Gastrocnemius medialis (tissue), 4 donors: ENCODE data around the gene SIRPD.

Experiments used
- CTCF ChIP-seq, 5 experiments: fragments of 450-650 bp in 3 of 5; fragments of 200-600 bp in 2 of 5; sonication (generic) in 2 of 5; IDR thresholded peaks in 4 of 5; conservative IDR thresholded peaks in 1 of 5; 1 replicate in 4 of 5; 2 replicates in 1 of 5; pipeline ENCODE4 v1.5.1; 2016 to 2019; ENCODE audit warnings: antibody characterized with exemption in 5 of 5, mild to moderate bottlenecking in 3 of 5, moderate library complexity in 3 of 5
- POLR2A ChIP-seq, 2 donors: fragments of 450-650 bp; IDR thresholded peaks; one replicate each; pipeline ENCODE4 v1.6.1; 2017; ENCODE audit warnings: antibody characterized with exemption in 2 of 2, mild to moderate bottlenecking in 2 of 2, moderate library complexity in 2 of 2

GRCh38 chr20:1486566-1486965 is 70.9 kb downstream of the SIRPD start:
- TF ChIP-seq CTCF (IDR thresholded peaks at IDR 0.05 in 4 of 5, conservative IDR thresholded peaks at IDR 0.05 in 1 of 5) (no peak), POLR2A (IDR thresholded peaks at IDR 0.05) (no peak)
